Activated CD4-positive, alpha-beta T cell treated with anti-CD3 and anti-CD28 coated beads, Interleukin-2, amount 10 ng/mL, durations not matched to agents 7 days and 5 days (primary cell): ENCODE data around the gene NUDCD2. TPM values are rescaled to one million over a fixed set of nuclear protein-coding genes. Genes with fewer than 3 reads are reported as not detected.
A peak's percentile ranks its signal among the peaks of the same experiment; 100 is the strongest.

Source experiments
- CTCF ChIA-PET: fragments of 350-600 bp; sonication (Branson Sonifier 250); formaldehyde crosslinking; loops from one replicate; lab custom pipeline; 2021; ENCODE audit warnings: antibody characterized with exemption; lab: Charles Lee
- POLR2A ChIA-PET: fragments of 350-600 bp; sonication (Branson Sonifier 250); formaldehyde crosslinking; loops from one replicate; lab custom pipeline; 2021; ENCODE audit warnings: antibody characterized with exemption; lab: Charles Lee
- DNase-seq: peaks from one replicate; pipeline ENCODE4 v3.0.0-alpha.2; 2020
- H3K27ac Mint-ChIP-seq: one replicate; pipeline ENCODE4 v1.8.0; 2021; ENCODE audit warnings: mild to moderate bottlenecking, moderate library complexity, mixed read lengths
- H3K27me3 Mint-ChIP-seq: one replicate; pipeline ENCODE4 v1.8.0; 2021; ENCODE audit warnings: mixed read lengths
- H3K36me3 Mint-ChIP-seq: one replicate; pipeline ENCODE4 v1.8.0; 2021; ENCODE audit warnings: low read depth, mixed read lengths
- H3K4me1 Mint-ChIP-seq: one replicate; pipeline ENCODE4 v1.8.0; 2021; ENCODE audit warnings: mixed read lengths
- H3K4me3 Mint-ChIP-seq: one replicate; pipeline ENCODE4 v1.8.0; 2021; ENCODE audit warnings: mild to moderate bottlenecking, moderate library complexity, mixed read lengths
- H3K9me3 Mint-ChIP-seq: one replicate; pipeline ENCODE4 v1.8.0; 2021; ENCODE audit warnings: mixed read lengths
- total RNA-seq, 2 experiments: library from RNA; stranded (reverse); gene quantifications; one replicate each; pipeline ENCODE4 v1.2.3, GENCODE V29; 2021

NUDCD2 gene
- 10 to 100 TPM; 29.9 to 33.1 TPM for total RNA-seq

GRCh38 chr5:163459819-163460561 is at the start of gene NUDCD2:
Gene NUDCD2 (minus strand): TSS chr5:163460102. CDS start chr5:163460050, 52 bp downstream.
- peak within 1 kb of the TSS; percentile 91 for H3K4me3 Mint-ChIP-seq
- H3K4me1 Mint-ChIP-seq: peaks cover 55% of the 10 kb centered on the region
- peak within 1 kb of the TSS; percentile 99 for H3K27ac Mint-ChIP-seq
- H3K36me3 Mint-ChIP-seq: peaks cover 47% of the 10 kb centered on the region
- CTCF ChIA-PET: interaction anchor here (0.6 to 4.7 kb wide), 10 partner anchors 9 to 50 kb away, joined by 3 to 28 read pairs (median 3); partner anchors contain the start of genes CCNG1 and MAT2B
- DNase-seq: peak; percentile 96
- H3K9me3 Mint-ChIP-seq: no peaks in the 10 kb centered on the region
- POLR2A ChIA-PET: interaction anchor here (0.5 to 2.2 kb wide), 4 partner anchors 18 to 45 kb away, joined by 3 to 23 read pairs (median 4); partner anchors contain the start of genes CCNG1 and MAT2B
- no peaks in the 10 kb centered on the region for H3K27me3 Mint-ChIP-seq

GRCh38 chr5:163509291-163509951 is 49.5 kb upstream of the NUDCD2 start:
- Mint-ChIP-seq H3K27ac (peak overlapping the region; percentile 96), H3K9me3 (no peaks in the 10 kb centered on the region), H3K36me3 (peaks cover 40% of the 10 kb centered on the region), H3K27me3 (no peaks in the 10 kb centered on the region), H3K4me1 (peaks cover 46% of the 10 kb centered on the region), H3K4me3 (peak overlapping the region; percentile 88)
- ChIA-PET CTCF (interaction anchor here (1.5 kb wide), 1 partner anchor 49 kb away, joined by 3 read pairs; the partner anchor contains the start of genes HMMR and NUDCD2), POLR2A (no interaction called here)
- DNase-seq: no peak

GRCh38 chr5:163508753-163509152 is 48.9 kb upstream of the NUDCD2 start:
- H3K4me1 Mint-ChIP-seq: peaks cover 46% of the 10 kb centered on the region
- no peaks in the 10 kb centered on the region for H3K9me3 Mint-ChIP-seq
- peak overlapping the region; percentile 96 for H3K27ac Mint-ChIP-seq
- H3K4me3 Mint-ChIP-seq: peak overlapping the region; percentile 88
- no peak for DNase-seq
- ChIA-PET POLR2A (no interaction called here), CTCF (interaction anchor here (0.9 to 1.3 kb wide), 3 partner anchors 16 to 49 kb away, joined by 3 read pairs; partner anchors contain the start of gene HMMR)
- H3K27me3 Mint-ChIP-seq: no peaks in the 10 kb centered on the region
- H3K36me3 Mint-ChIP-seq: peaks cover 38% of the 10 kb centered on the region

GRCh38 chr5:163506726-163507125 is 46.8 kb upstream of the NUDCD2 start:
- H3K27me3 Mint-ChIP-seq: no peaks in the 10 kb centered on the region
- H3K27ac Mint-ChIP-seq: peak overlapping the region; percentile 96
- no peaks in the 10 kb centered on the region for H3K9me3 Mint-ChIP-seq
- H3K4me1 Mint-ChIP-seq: peaks cover 47% of the 10 kb centered on the region
- POLR2A ChIA-PET: interaction anchor here (0.9 kb wide), 1 partner anchor 45 kb away, joined by 3 read pairs; no protein-coding TSS in a partner anchor
- H3K36me3 Mint-ChIP-seq: peaks cover 22% of the 10 kb centered on the region
- no peak for DNase-seq
- CTCF ChIA-PET: interaction anchor here (1.0 kb wide), 1 partner anchor 23 kb away, joined by 3 read pairs; no protein-coding TSS in a partner anchor
- peak overlapping the region; percentile 88 for H3K4me3 Mint-ChIP-seq

GRCh38 chr5:163506095-163506457 is 46.2 kb upstream of the NUDCD2 start:
- Mint-ChIP-seq H3K27ac (peak overlapping the region; percentile 96), H3K36me3 (peaks cover 22% of the 10 kb centered on the region), H3K4me1 (peaks cover 47% of the 10 kb centered on the region), H3K4me3 (peak overlapping the region; percentile 88), H3K27me3 (no peaks in the 10 kb centered on the region), H3K9me3 (no peaks in the 10 kb centered on the region)
- CTCF ChIA-PET: interaction anchor here (0.9 to 1.1 kb wide), 9 partner anchors 10 to 45 kb away, joined by 3 to 12 read pairs (median 3); partner anchors contain the start of genes HMMR and NUDCD2
- POLR2A ChIA-PET: interaction anchor here (0.7 to 2.1 kb wide), 2 partner anchors 45 to 47 kb away, joined by 3 to 23 read pairs; partner anchors contain the start of genes HMMR and NUDCD2
- DNase-seq: peak; percentile 16

GRCh38 chr5:163505368-163506094 is 45.6 kb upstream of the NUDCD2 start, which contains the start of gene MAT2B:
Gene MAT2B (plus strand): TSS chr5:163505619. CDS start chr5:163505687, 68 bp downstream.
- peak; percentile 95 for DNase-seq
- ChIA-PET POLR2A (interaction anchor here (0.7 to 2.1 kb wide), 2 partner anchors 45 to 47 kb away, joined by 3 to 23 read pairs; partner anchors contain the start of genes HMMR and NUDCD2), CTCF (interaction anchor here (0.7 to 1.2 kb wide), 12 partner anchors 9 to 1653 kb away, joined by 3 to 12 read pairs (median 3); partner anchors contain the start of genes HMMR and NUDCD2)
- Mint-ChIP-seq H3K27me3 (no peaks in the 10 kb centered on the region), H3K36me3 (peaks cover 17% of the 10 kb centered on the region), H3K9me3 (no peaks in the 10 kb centered on the region), H3K4me1 (peaks cover 42% of the 10 kb centered on the region), H3K4me3 (peak within 1 kb of the TSS; percentile 88), H3K27ac (peak within 1 kb of the TSS; percentile 96)

- H3K4me3 Mint-ChIP-seq: peak overlapping the region; percentile 88
- ChIA-PET CTCF (interaction anchor here (0.7 to 1.2 kb wide), 12 partner anchors 8 to 1653 kb away, joined by 3 to 12 read pairs (median 3); partner anchors contain the start of genes HMMR and NUDCD2), POLR2A (interaction anchor here (2.1 kb wide), 1 partner anchor 44 kb away, joined by 23 read pairs; the partner anchor contains the start of genes HMMR and NUDCD2)
- no peaks in the 10 kb centered on the region for H3K9me3 Mint-ChIP-seq
- H3K4me1 Mint-ChIP-seq: peaks cover 38% of the 10 kb centered on the region
- peaks cover 16% of the 10 kb centered on the region for H3K36me3 Mint-ChIP-seq
- H3K27ac Mint-ChIP-seq: peak overlapping the region; percentile 96
- no peaks in the 10 kb centered on the region for H3K27me3 Mint-ChIP-seq
- no peak for DNase-seq
These were observed 45.1 kb upstream of the NUDCD2 start for GRCh38 chr5:163505049-163505367.

GRCh38 chr5:163504079-163504931 is 44.4 kb upstream of the NUDCD2 start:
- CTCF ChIA-PET: interaction anchor here (0.5 to 1.2 kb wide), 2 partner anchors 13 to 995 kb away, joined by 3 to 4 read pairs; no protein-coding TSS in a partner anchor
- Mint-ChIP-seq H3K27ac (peak overlapping the region; percentile 96), H3K27me3 (no peaks in the 10 kb centered on the region), H3K36me3 (peaks cover 12% of the 10 kb centered on the region), H3K4me3 (peak overlapping the region; percentile 88), H3K4me1 (peaks cover 31% of the 10 kb centered on the region), H3K9me3 (no peaks in the 10 kb centered on the region)
- peak; percentile 39 for DNase-seq
- POLR2A ChIA-PET: interaction anchor here (2.1 kb wide), 1 partner anchor 43 kb away, joined by 23 read pairs; the partner anchor contains the start of genes HMMR and NUDCD2

- POLR2A ChIA-PET: interaction anchor here (0.9 kb wide), 1 partner anchor 45 kb away, joined by 3 read pairs; no protein-coding TSS in a partner anchor
- Mint-ChIP-seq H3K4me3 (peak overlapping the region; percentile 88), H3K27me3 (no peaks in the 10 kb centered on the region), H3K9me3 (no peaks in the 10 kb centered on the region), H3K36me3 (peaks cover 7% of the 10 kb centered on the region), H3K27ac (peak overlapping the region; percentile 96), H3K4me1 (peaks cover 22% of the 10 kb centered on the region)
- CTCF ChIA-PET: interaction anchor here (0.5 to 1.0 kb wide), 3 partner anchors 9 to 994 kb away, joined by 3 read pairs; no protein-coding TSS in a partner anchor
- DNase-seq: peak; percentile 49
These were observed 43.5 kb upstream of the NUDCD2 start for GRCh38 chr5:163503106-163504078.

- ChIA-PET CTCF (interaction anchor here (1.0 kb wide), 2 partner anchors 8 to 41 kb away, joined by 3 read pairs; no protein-coding TSS in a partner anchor), POLR2A (interaction anchor here (0.9 kb wide), 1 partner anchor 44 kb away, joined by 3 read pairs; no protein-coding TSS in a partner anchor)
- Mint-ChIP-seq H3K27ac (peak overlapping the region; percentile 96), H3K9me3 (no peaks in the 10 kb centered on the region), H3K4me3 (peak overlapping the region; percentile 88), H3K4me1 (peaks cover 14% of the 10 kb centered on the region), H3K36me3 (peaks cover 5% of the 10 kb centered on the region), H3K27me3 (no peaks in the 10 kb centered on the region)
- DNase-seq: no peak
These were observed 42.6 kb upstream of the NUDCD2 start for GRCh38 chr5:163502521-163502920.
